HL-60/S4 treated with phorbol 12-myristate 13-acetate at 8.2 ng/mL for 4 days and 3 days (cell line): ENCODE data around the gene SLC35D2.
"Not testable (repeated sequence)": the region's sequence is repeated elsewhere in the genome, so short reads cannot be mapped to it uniquely, and the experiment has no call there.

Experiments
- in situ Hi-C: fragments of 300-500 bp; cut with MboI; formaldehyde crosslinking; loops from 2 replicates; pipeline ENCODE4 v1.15.0; 2022; ENCODE audit warnings: low sequenced_read_pairs

Gene SLC35D2

GRCh38 chr9:96320749-96321280 is 62.7 kb downstream of the SLC35D2 start:
- in situ Hi-C loops, result no loop called here

GRCh38 chr9:96318921-96319565 is 64.5 kb downstream of the SLC35D2 start:
- in situ Hi-C loops, result no loop called here

GRCh38 chr9:96317335-96317980 is 66.1 kb downstream of the SLC35D2 start:
- in situ Hi-C loops, result no loop called here

GRCh38 chr9:96309850-96310249 is 73.7 kb downstream of the SLC35D2 start:
- in situ Hi-C loops, result no loop called here

GRCh38 chr9:96306958-96307357 is 76.6 kb downstream of the SLC35D2 start:
- in situ Hi-C loops, result not testable (repeated sequence)

GRCh38 chr9:96305171-96305570 is 78.3 kb downstream of the SLC35D2 start:
- in situ Hi-C loops, result no loop called here

- in situ Hi-C loops, result no loop called here
Observed at GRCh38 chr9:96304230-96304629, 79.3 kb downstream of the SLC35D2 start.

GRCh38 chr9:96302021-96302420 is 81.5 kb downstream of the SLC35D2 start, which contains the start of gene HSD17B3:
HSD17B3 (minus strand) TSS chr9:96302176; CDS start chr9:96302104, 72 bp downstream.
- in situ Hi-C loops, result no loop called here

GRCh38 chr9:96299823-96300222 is 83.7 kb downstream of the SLC35D2 start:
- in situ Hi-C loops, result no loop called here

- in situ Hi-C loops, result no loop called here
Observed at GRCh38 chr9:96294159-96294545, 89.4 kb downstream of the SLC35D2 start.

- in situ Hi-C loops, result no loop called here
Observed at GRCh38 chr9:96293498-96294158, 89.9 kb downstream of the SLC35D2 start.

GRCh38 chr9:96289392-96289791 is 94.1 kb downstream of the SLC35D2 start:
- in situ Hi-C loops, result no loop called here

- in situ Hi-C loops, result no loop called here
Observed at GRCh38 chr9:96281641-96282040, 101.9 kb downstream of the SLC35D2 start.

- in situ Hi-C loops, result no loop called here
Observed at GRCh38 chr9:96279932-96280331, 103.6 kb downstream of the SLC35D2 start.

GRCh38 chr9:96274939-96275338 is 108.6 kb downstream of the SLC35D2 start:
- in situ Hi-C loops, result no loop called here
